GM23338 (cell line): ENCODE measurements around the gene NR1D1. TPM values are rescaled to one million over a fixed set of nuclear protein-coding genes. Genes with fewer than 3 reads are reported as not detected.
A peak's percentile ranks its signal among the peaks of the same experiment; 100 is the strongest.

Source experiments
- ATAC-seq: fragments of 200-7000 bp; cut with Tn5 transposase; 3 replicates; pipeline ENCODE4 v1.9.1; 2020
- DNase-seq: peaks from one replicate; pipeline ENCODE4 v3.0.0-alpha.2; 2015; ENCODE audit warnings: low spot score
- H2AFZ ChIP-seq: fragments of 200-600 bp; sonication (generic); 2 replicates; pipeline ENCODE4 v1.8.0; 2016; ENCODE audit warnings: antibody characterized with exemption, mild to moderate bottlenecking, moderate library complexity
- H3F3A ChIP-seq: fragments of 200-600 bp; sonication (generic); replicated peaks from 2 replicates; pipeline ENCODE4 v1.8.0; 2017; ENCODE audit warnings: antibody characterized with exemption, mixed run types, low read depth
- H3K27ac ChIP-seq: fragments of 200-600 bp; sonication (generic); 2 replicates; pipeline ENCODE4 v1.6.1; 2016; ENCODE audit warnings: low read depth
- H3K27me3 ChIP-seq: fragments of 200-600 bp; sonication (generic); 2 replicates; pipeline ENCODE4 v1.8.0; 2016; ENCODE audit warnings: mild to moderate bottlenecking, mixed run types, moderate library complexity; ENCODE audit not compliant: insufficient read depth
- H3K36me3 ChIP-seq: fragments of 200-600 bp; sonication (generic); 2 replicates; pipeline ENCODE4 v1.8.0; 2016; ENCODE audit warnings: mild to moderate bottlenecking; ENCODE audit not compliant: insufficient read depth
- H3K4me1 ChIP-seq: fragments of 200-600 bp; sonication (generic); 2 replicates; pipeline ENCODE4 v1.8.0; 2016; ENCODE audit warnings: mild to moderate bottlenecking, moderate library complexity; ENCODE audit not compliant: insufficient read depth
- H3K4me2 ChIP-seq: fragments of 200-600 bp; sonication (generic); 2 replicates; pipeline ENCODE4 v1.7.1; 2017; ENCODE audit warnings: mixed run types
- H3K4me3 ChIP-seq: fragments of 200-600 bp; sonication (generic); 2 replicates; pipeline ENCODE4 v1.6.1; 2016; ENCODE audit warnings: mixed run types
- H3K79me2 ChIP-seq: fragments of 200-600 bp; sonication (generic); replicated peaks from 2 replicates; pipeline ENCODE4 v1.8.0; 2017; ENCODE audit warnings: mild to moderate bottlenecking; ENCODE audit not compliant: insufficient read depth
- H3K9me2 ChIP-seq: fragments of 200-600 bp; sonication (generic); 2 replicates; pipeline ENCODE4 v1.8.0; 2017; ENCODE audit not compliant: insufficient read depth
- H4K20me1 ChIP-seq: fragments of 200-600 bp; sonication (generic); replicated peaks from 2 replicates; pipeline ENCODE4 v1.8.0; 2017; ENCODE audit warnings: mild to moderate bottlenecking; ENCODE audit not compliant: insufficient read depth
- H3K27ac Mint-ChIP-seq: 2 replicates; pipeline ENCODE4 v1.8.0; 2020; ENCODE audit warnings: inconsistent platforms, mild to moderate bottlenecking, moderate library complexity, mixed read lengths
- H3K27me3 Mint-ChIP-seq: 3 replicates; pipeline ENCODE4 v1.8.0; 2022; ENCODE audit warnings: low read depth, mild to moderate bottlenecking, moderate library complexity, mixed read lengths, inconsistent platforms; ENCODE audit not compliant: insufficient read depth, poor library complexity
- H3K36me3 Mint-ChIP-seq: 3 replicates; pipeline ENCODE4 v1.8.0; 2021; ENCODE audit warnings: low read depth, mild to moderate bottlenecking, inconsistent platforms, moderate library complexity, mixed read lengths
- H3K4me1 Mint-ChIP-seq: 3 replicates; pipeline ENCODE4 v1.8.0; 2020; ENCODE audit warnings: mild to moderate bottlenecking, inconsistent platforms, mixed read lengths
- H3K4me3 Mint-ChIP-seq: 3 replicates; pipeline ENCODE4 v1.8.0; 2021; ENCODE audit warnings: moderate library complexity, mild to moderate bottlenecking, inconsistent platforms, mixed read lengths
- H3K9me3 Mint-ChIP-seq: 3 replicates; pipeline ENCODE4 v1.8.0; 2020; ENCODE audit warnings: moderate library complexity, mild to moderate bottlenecking, inconsistent platforms, mixed read lengths
- EZH2phosphoT487 ChIP-seq: fragments of 200-600 bp; sonication (generic); IDR thresholded peaks from one replicate; pipeline ENCODE4 v1.8.1; 2018; ENCODE audit warnings: antibody characterized with exemption; ENCODE audit not compliant: unreplicated experiment
- POLR2AphosphoS5 ChIP-seq: IDR thresholded peaks from 2 replicates; pipeline ENCODE4 v1.6.1; 2016; ENCODE audit warnings: antibody characterized with exemption, low read depth
- polyA plus RNA-seq: library from polyadenylated mRNA; unstranded; fragments of >200 nt; fragmentation: Nextera tagmentation; extraction: Ambion mirVana; gene quantifications from 2 replicates; pipeline ENCODE4 v1.2.1, GENCODE V29; 2016
- total RNA-seq: library from RNA; depleted of rRNA; stranded (reverse); fragments of >200 nt; shearing (Covaris generic); gene quantifications from 2 replicates; pipeline ENCODE4 v1.2.3, GENCODE V29; 2014; rRNA removed

Gene NR1D1
- total and polyA plus RNA-seq, 2 experiments from 2014 or later = 3.3 to 4.2 TPM

- no peak overlapping the region for H3K27ac ChIP-seq
- Mint-ChIP-seq H3K4me3 (no peak overlapping the region), H3K9me3 (no peaks in the 10 kb centered on the region), H3K4me1 (peaks cover 36% of the 10 kb centered on the region), H3K36me3 (peaks cover 3% of the 10 kb centered on the region; the same call in 2 of the 3 replicates), H3K27me3 (peaks cover 34% of the 10 kb centered on the region), H3K27ac (0 out of 2 replicates have a peak overlapping the region, but pooled peaks have one; percentile 50)
- H3K4me2 ChIP-seq = no peak overlapping the region
- no peaks in the 10 kb centered on the region for H3K9me2 ChIP-seq
- TF ChIP-seq POLR2AphosphoS5 = no peak
- H3K4me3 ChIP-seq = no peak overlapping the region
- H3K79me2 ChIP-seq = peaks cover 7% of the 10 kb centered on the region
- no peaks in the 10 kb centered on the region for H3K36me3 ChIP-seq
- H3K4me1 ChIP-seq = peaks cover 16% of the 10 kb centered on the region
- no peaks in the 10 kb centered on the region; the same call in 1 of the 2 replicates for H4K20me1 ChIP-seq
- DNase-seq (no peak), ATAC-seq (no peak)
- H2AFZ ChIP-seq = peak overlapping the region; percentile 4; the same call in 1 of the 2 replicates
- peaks cover 8% of the 10 kb centered on the region for H3K27me3 ChIP-seq
- peaks cover 6% of the 10 kb centered on the region; the same call in 1 of the 2 replicates for H3F3A ChIP-seq
These were observed 42.1 kb downstream of the NR1D1 start for GRCh38 chr17:40058186-40058784.

- ATAC-seq (no peak), DNase-seq (no peak)
- Histone ChIP-seq H3F3A (peaks cover 5% of the 10 kb centered on the region; the same call in 1 of the 2 replicates), H3K27ac (no peak overlapping the region), H4K20me1 (no peaks in the 10 kb centered on the region; the same call in 1 of the 2 replicates), H3K9me2 (no peaks in the 10 kb centered on the region), H3K27me3 (no peaks in the 10 kb centered on the region), H3K4me1 (peaks cover 18% of the 10 kb centered on the region), H3K4me2 (no peak overlapping the region), H3K36me3 (peaks cover 4% of the 10 kb centered on the region; the same call in 1 of the 2 replicates), H3K4me3 (no peak overlapping the region), H3K79me2 (peaks cover 9% of the 10 kb centered on the region), H2AFZ (peak overlapping the region; percentile 43; the same call in 1 of the 2 replicates)
- Mint-ChIP-seq H3K27me3 (peaks cover 25% of the 10 kb centered on the region), H3K27ac (no peak overlapping the region), H3K4me3 (no peak overlapping the region; the same call in 2 of the 3 replicates), H3K4me1 (peaks cover 29% of the 10 kb centered on the region), H3K9me3 (no peaks in the 10 kb centered on the region), H3K36me3 (peaks cover 17% of the 10 kb centered on the region; the same call in 2 of the 3 replicates)
- no peak for TF ChIP-seq EZH2phosphoT487
These were observed 43.9 kb downstream of the NR1D1 start for GRCh38 chr17:40056379-40057015.

Other genes with a start within 250 kb of the NR1D1 start
- gene IKZF3, start 236.3 kb downstream of the NR1D1 start, total RNA-seq = 0.76 and 1.4 TPM in 2 replicates
- 0.05 and 0.11 TPM in 2 replicates for gene IKZF3, start 236.3 kb downstream of the NR1D1 start, polyA plus RNA-seq
- gene ZPBP2, start 232.4 kb downstream of the NR1D1 start, total RNA-seq = not detected in 2 replicates
- gene ZPBP2, start 232.4 kb downstream of the NR1D1 start, polyA plus RNA-seq = 0.28 TPM in 1 of 2 replicates, not detected in the other
- gene GSDMB, start 182.0 kb downstream of the NR1D1 start, total RNA-seq = 5.4 and 12.6 TPM in 2 replicates
- 5.5 and 7.6 TPM in 2 replicates for gene GSDMB, start 182.0 kb downstream of the NR1D1 start, polyA plus RNA-seq
- gene ORMDL3, start 173.0 kb downstream of the NR1D1 start, total RNA-seq = 38.5 and 39.2 TPM in 2 replicates
- gene ORMDL3, start 173.0 kb downstream of the NR1D1 start, polyA plus RNA-seq = 33.6 and 41.3 TPM in 2 replicates
- gene LRRC3C, start 172.9 kb downstream of the NR1D1 start, total RNA-seq = 0.24 TPM in 1 of 2 replicates, not detected in the other
- not detected in 2 replicates for gene LRRC3C, start 172.9 kb downstream of the NR1D1 start, polyA plus RNA-seq
- gene GSDMA, start 137.6 kb downstream of the NR1D1 start, total RNA-seq = 1.0 TPM in 1 of 2 replicates, not detected in the other
- not detected in 2 replicates for gene GSDMA, start 137.6 kb downstream of the NR1D1 start, polyA plus RNA-seq
- 200 and 217 TPM in 2 replicates for gene PSMD3, start 119.8 kb downstream of the NR1D1 start, total RNA-seq
- gene PSMD3, start 119.8 kb downstream of the NR1D1 start, polyA plus RNA-seq = 100 and 112 TPM in 2 replicates
- gene CSF3, start 85.1 kb downstream of the NR1D1 start, total RNA-seq = 1.2 TPM in 1 of 2 replicates, not detected in the other
- gene CSF3, start 85.1 kb downstream of the NR1D1 start, polyA plus RNA-seq = not detected in 2 replicates
- 88.9 and 95.1 TPM in 2 replicates for gene MED24, start 46.2 kb downstream of the NR1D1 start, total RNA-seq
- gene MED24, start 46.2 kb downstream of the NR1D1 start, polyA plus RNA-seq = 44.4 and 44.8 TPM in 2 replicates
- 9.6 and 10.5 TPM in 2 replicates for gene THRA, start 37.6 kb downstream of the NR1D1 start, total RNA-seq
- 3.4 and 3.6 TPM in 2 replicates for gene THRA, start 37.6 kb downstream of the NR1D1 start, polyA plus RNA-seq
- 52.5 and 56.5 TPM in 2 replicates for gene MSL1, start 21.4 kb upstream of the NR1D1 start, total RNA-seq
- gene MSL1, start 21.4 kb upstream of the NR1D1 start, polyA plus RNA-seq = 14.3 and 16.2 TPM in 2 replicates
- 76.1 and 82.9 TPM in 2 replicates for gene CASC3, start 39.9 kb upstream of the NR1D1 start, total RNA-seq
- 34.4 and 37.5 TPM in 2 replicates for gene CASC3, start 39.9 kb upstream of the NR1D1 start, polyA plus RNA-seq
- gene RAPGEFL1, start 76.9 kb upstream of the NR1D1 start, total RNA-seq = 10.4 and 14.0 TPM in 2 replicates
- gene RAPGEFL1, start 76.9 kb upstream of the NR1D1 start, polyA plus RNA-seq = 5.0 and 6.7 TPM in 2 replicates
- gene WIPF2, start 118.7 kb upstream of the NR1D1 start, total RNA-seq = 9.2 and 10.8 TPM in 2 replicates
- 9.2 and 11.7 TPM in 2 replicates for gene WIPF2, start 118.7 kb upstream of the NR1D1 start, polyA plus RNA-seq
- gene CDC6, start 187.3 kb upstream of the NR1D1 start, total RNA-seq = 75.5 and 79.9 TPM in 2 replicates
- 40.6 and 46.2 TPM in 2 replicates for gene CDC6, start 187.3 kb upstream of the NR1D1 start, polyA plus RNA-seq
- 15.9 and 17.8 TPM in 2 replicates for gene RARA, start 208.6 kb upstream of the NR1D1 start, total RNA-seq
- gene RARA, start 208.6 kb upstream of the NR1D1 start, polyA plus RNA-seq = 7.4 and 8.7 TPM in 2 replicates